SK-N-SH (cell line): ENCODE data around the gene FASTK. TPM values are rescaled to one million over a fixed set of nuclear protein-coding genes. Genes with fewer than 3 reads are reported as not detected.

Experiments
- CTCF ChIA-PET: fragments of 300-600, 350-600 bp; formaldehyde crosslinking; extraction: SDS; loops from one replicate; lab custom pipeline; 2021; lab: Yijun Ruan, JAX
- POLR2A ChIA-PET: fragments of 350-600 bp; sonication (Branson Sonifier 250); formaldehyde crosslinking; extraction: SDS; loops from one replicate; lab custom pipeline; 2020; ENCODE audit warnings: antibody characterized with exemption, inconsistent platforms; lab: Yijun Ruan, JAX
- DNase-seq: peaks from one replicate; pipeline ENCODE4 v3.0.0; 2012
- H2AFZ ChIP-seq: fragments of 200-600 bp; sonication (generic); 2 replicates; pipeline ENCODE4 v1.8.1; 2016; ENCODE audit warnings: antibody characterized with exemption, mild to moderate bottlenecking, low read depth
- H3F3A ChIP-seq: fragments of 200-600 bp; sonication (generic); replicated peaks from 2 replicates; pipeline ENCODE3; 2016; ENCODE audit warnings: antibody characterized with exemption, mild to moderate bottlenecking; ENCODE audit not compliant: insufficient read depth
- H3K27ac ChIP-seq, 2 experiments: fragments of 200-500 bp in 1 of 2; fragments of 200-600 bp in 1 of 2; sonication (Bioruptor generic) in 1 of 2; sonication (generic), shearing (Covaris generic) in 1 of 2; 2 replicates each; pipeline versions ENCODE4 v1.5.1 to v1.6.1; 2014 to 2016; ENCODE audit warnings: low read depth in 2 of 2, inconsistent platforms in 1 of 2, low read length in 1 of 2, mild to moderate bottlenecking in 1 of 2, mixed read lengths in 1 of 2
- H3K27me3 ChIP-seq: fragments of 200-600 bp; sonication (generic), shearing (Covaris generic); 2 replicates; pipeline ENCODE4 v1.6.1; 2016; ENCODE audit warnings: mixed run types; ENCODE audit not compliant: insufficient read depth
- H3K36me3 ChIP-seq, 2 experiments: fragments of 200-500 bp in 1 of 2; fragments of 200-600 bp in 1 of 2; sonication (Bioruptor generic) in 1 of 2; sonication (generic) in 1 of 2; replicated peaks in 1 of 2; 2 replicates each; pipeline versions ENCODE3 to v1.5.1; 2014 to 2016; ENCODE audit warnings: low read length in 1 of 2, mild to moderate bottlenecking in 1 of 2; ENCODE audit not compliant: insufficient read depth in 2 of 2, control insufficient read depth in 1 of 2
- H3K4me1 ChIP-seq, 2 experiments: fragments of 200-500 bp in 1 of 2; fragments of 200-600 bp in 1 of 2; sonication (Bioruptor generic) in 1 of 2; sonication (generic), shearing (Covaris generic) in 1 of 2; 2 replicates each; pipeline versions ENCODE4 v1.5.1 to v1.6.1; 2014 to 2016; ENCODE audit warnings: low read depth in 1 of 2, low read length in 1 of 2, mixed run types in 1 of 2; ENCODE audit not compliant: insufficient read depth in 2 of 2, control insufficient read depth in 1 of 2
- H3K4me2 ChIP-seq: fragments of 200-600 bp; sonication (generic), shearing (Covaris generic); 2 replicates; pipeline ENCODE4 v1.6.1; 2017; ENCODE audit warnings: mixed run types
- H3K4me3 ChIP-seq, 2 experiments: fragments of 200-500 bp in 1 of 2; fragments of 200-600 bp in 1 of 2; sonication (Bioruptor generic) in 1 of 2; sonication (generic), shearing (Covaris generic) in 1 of 2; 2 replicates each; pipeline versions ENCODE4 v1.5.1 to v1.8.1; 2014 to 2016; ENCODE audit warnings: low read depth in 2 of 2, inconsistent platforms in 1 of 2, low read length in 1 of 2, mild to moderate bottlenecking in 1 of 2, mixed read lengths in 1 of 2, moderate library complexity in 1 of 2
- H3K79me2 ChIP-seq: fragments of 200-600 bp; sonication (generic); 2 replicates; pipeline ENCODE4 v1.8.1; 2017; ENCODE audit warnings: mild to moderate bottlenecking; ENCODE audit not compliant: insufficient read depth
- H3K9ac ChIP-seq: fragments of 200-600 bp; sonication (generic); 2 replicates; pipeline ENCODE4 v1.6.1; 2017; ENCODE audit warnings: mixed run types
- H3K9me2 ChIP-seq: fragments of 200-600 bp; sonication (generic); 2 replicates; pipeline ENCODE4 v1.6.1; 2017; ENCODE audit warnings: mixed run types
- H3K9me3 ChIP-seq: fragments of 200-600 bp; sonication (generic); 2 replicates; pipeline ENCODE4 v1.6.1; 2017; ENCODE audit warnings: mixed run types, mild to moderate bottlenecking, moderate library complexity
- H4K20me1 ChIP-seq: fragments of 200-600 bp; sonication (generic); 2 replicates; pipeline ENCODE4 v1.6.1; 2017; ENCODE audit warnings: mild to moderate bottlenecking, mixed run types; ENCODE audit not compliant: insufficient read depth
- CHD2 ChIP-seq: fragments of 150-350 bp; IDR thresholded peaks from 2 replicates; pipeline ENCODE4 v1.6.1; 2018; ENCODE audit warnings: low read length; ENCODE audit not compliant: partially characterized antibody
- EZH2phosphoT487 ChIP-seq: fragments of 200-600 bp; sonication (generic); IDR thresholded peaks from 2 replicates; pipeline ENCODE4 v1.6.1; 2017; ENCODE audit warnings: low read depth, mixed run types, mild to moderate bottlenecking, antibody characterized with exemption, moderate library complexity, borderline replicate concordance
- FOSL2 ChIP-seq: IDR thresholded peaks from 2 replicates; pipeline ENCODE4 v1.4.0; 2012; ENCODE audit warnings: low read depth, mild to moderate bottlenecking, moderate library complexity, borderline replicate concordance
- FOXJ3 ChIP-seq: sonication (generic); formaldehyde crosslinking; IDR thresholded peaks from 2 replicates; pipeline ENCODE4 v1.5.1; 2020; ENCODE audit warnings: mild to moderate bottlenecking, missing genetic modification reagents
- FOXM1 ChIP-seq: IDR thresholded peaks from 2 replicates; pipeline ENCODE4 v1.4.0; 2012; ENCODE audit warnings: low read depth, mild to moderate bottlenecking
- GABPA ChIP-seq: IDR thresholded peaks from 2 replicates; pipeline ENCODE4 v1.4.0; 2012; ENCODE audit warnings: low read depth, mild to moderate bottlenecking
- GATA2 ChIP-seq: sonication (generic); formaldehyde crosslinking; IDR thresholded peaks from 2 replicates; pipeline ENCODE4 v1.5.0; 2020; ENCODE audit warnings: mild to moderate bottlenecking, missing genetic modification reagents
- JUND ChIP-seq: IDR thresholded peaks from 2 replicates; pipeline ENCODE4 v1.4.0; 2012
- MEF2A ChIP-seq: IDR thresholded peaks from 2 replicates; pipeline ENCODE4 v1.4.0; 2012; ENCODE audit warnings: low read depth, borderline replicate concordance
- POLR2AphosphoS5 ChIP-seq: IDR thresholded peaks from 2 replicates; pipeline ENCODE4 v1.6.1; 2012; ENCODE audit warnings: low read depth, low read length
- RFX5 ChIP-seq: IDR thresholded peaks from 2 replicates; pipeline ENCODE4 v1.6.1; 2012; ENCODE audit warnings: mild to moderate bottlenecking, improper control_type of control experiment, low read length
- RXRA ChIP-seq: IDR thresholded peaks from 2 replicates; pipeline ENCODE4 v1.4.0; 2012; ENCODE audit warnings: low read depth, mild to moderate bottlenecking, borderline replicate concordance
- SMC3 ChIP-seq: IDR thresholded peaks from 2 replicates; pipeline ENCODE4 v1.6.1; 2012; ENCODE audit warnings: low read depth, low read length, improper control_type of control experiment
- TEAD4 ChIP-seq: IDR thresholded peaks from 2 replicates; pipeline ENCODE4 v1.4.0; 2012; ENCODE audit warnings: mild to moderate bottlenecking, borderline replicate concordance; ENCODE audit not compliant: insufficient read depth
- WGBS: methylation state at CpG from one replicate; pipeline ENCODE4 v1.1.6; 2017; ENCODE audit warnings: low lambda C conversion rate; 5-methylcytosine and 5-hydroxymethylcytosine counted together
- polyA plus RNA-seq, 3 experiments: library from polyadenylated mRNA; depleted of rRNA; stranded (reverse); fragments of >200 nt; gene quantifications; 2 replicates each; pipeline ENCODE4 v1.2.3, GENCODE V29; 2012
- TF ChIP-seq, protein P1 (sequence below): IDR thresholded peaks from 2 replicates; pipeline ENCODE4 v1.4.0; 2012; ENCODE audit warnings: low read depth, borderline replicate concordance
- TF ChIP-seq, protein P2 (sequence below): fragments of 200-600 bp; sonication (generic); IDR thresholded peaks from 2 replicates; pipeline ENCODE4 v1.6.1; 2017; ENCODE audit warnings: antibody characterized with exemption, mild to moderate bottlenecking, moderate library complexity
- TF ChIP-seq, protein P3 (sequence below): IDR thresholded peaks from 2 replicates; pipeline ENCODE4 v1.6.1; 2012; ENCODE audit warnings: mild to moderate bottlenecking, low read depth, low read length, moderate library complexity
- TF ChIP-seq, protein P4 (sequence below): IDR thresholded peaks from 2 replicates; pipeline ENCODE4 v1.4.0; 2012; ENCODE audit warnings: low read depth, borderline replicate concordance
- TF ChIP-seq, protein P5 (sequence below): IDR thresholded peaks from 2 replicates; pipeline ENCODE4 v1.4.0; 2012; ENCODE audit warnings: low read depth

FASTK gene
- polyA plus RNA-seq, 1 of the 3 experiments (the other 2 are of a cell fraction) = 125 TPM

DNA sequence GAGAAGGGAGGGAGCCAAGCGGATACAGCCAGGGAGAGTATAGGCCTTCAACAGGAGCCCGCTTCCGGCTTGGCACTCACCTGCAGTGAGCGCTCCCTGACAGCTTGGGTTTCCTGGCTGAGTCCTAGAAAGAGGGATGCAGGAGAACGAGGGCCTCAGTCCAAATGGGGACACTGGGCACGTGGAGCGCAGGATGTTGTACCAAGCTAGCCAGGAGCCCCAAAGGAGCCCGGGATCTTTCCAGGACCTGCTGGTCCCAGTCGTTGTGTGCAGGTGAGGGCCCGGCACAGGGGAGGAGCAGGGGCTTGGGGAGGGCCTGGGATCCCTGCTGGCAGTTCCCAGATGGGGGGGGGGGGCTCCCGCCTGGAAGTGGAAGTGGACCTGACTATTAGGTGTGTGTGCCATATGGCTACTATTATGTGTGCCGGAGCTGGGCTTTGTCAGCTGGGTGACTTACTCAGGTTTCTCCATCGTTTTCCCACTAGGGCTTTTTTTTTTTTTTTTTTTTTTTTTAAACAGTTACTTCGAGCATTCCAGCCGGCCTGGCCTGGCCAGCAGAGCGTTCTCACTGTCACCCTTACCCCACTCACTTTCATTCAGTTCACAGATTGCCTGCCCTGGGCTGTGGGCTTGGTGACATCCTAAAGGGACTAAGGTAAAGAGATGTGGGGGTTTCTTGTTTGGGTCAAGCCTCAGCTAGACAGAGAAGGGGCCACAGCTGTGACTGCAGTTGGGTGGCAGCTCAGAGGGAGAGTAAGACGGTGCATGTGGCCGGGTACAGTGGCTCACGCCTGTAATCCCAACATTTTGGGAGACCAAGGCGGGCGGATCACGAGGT, 9.5 kb upstream of the FASTK start (continued):
- TF ChIP-seq, protein P1, sequence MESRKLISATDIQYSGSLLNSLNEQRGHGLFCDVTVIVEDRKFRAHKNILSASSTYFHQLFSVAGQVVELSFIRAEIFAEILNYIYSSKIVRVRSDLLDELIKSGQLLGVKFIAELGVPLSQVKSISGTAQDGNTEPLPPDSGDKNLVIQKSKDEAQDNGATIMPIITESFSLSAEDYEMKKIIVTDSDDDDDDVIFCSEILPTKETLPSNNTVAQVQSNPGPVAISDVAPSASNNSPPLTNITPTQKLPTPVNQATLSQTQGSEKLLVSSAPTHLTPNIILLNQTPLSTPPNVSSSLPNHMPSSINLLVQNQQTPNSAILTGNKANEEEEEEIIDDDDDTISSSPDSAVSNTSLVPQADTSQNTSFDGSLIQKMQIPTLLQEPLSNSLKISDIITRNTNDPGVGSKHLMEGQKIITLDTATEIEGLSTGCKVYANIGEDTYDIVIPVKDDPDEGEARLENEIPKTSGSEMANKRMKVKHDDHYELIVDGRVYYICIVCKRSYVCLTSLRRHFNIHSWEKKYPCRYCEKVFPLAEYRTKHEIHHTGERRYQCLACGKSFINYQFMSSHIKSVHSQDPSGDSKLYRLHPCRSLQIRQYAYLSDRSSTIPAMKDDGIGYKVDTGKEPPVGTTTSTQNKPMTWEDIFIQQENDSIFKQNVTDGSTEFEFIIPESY = no peak
- TF ChIP-seq MEF2A = no peak
- TF ChIP-seq, protein P2, sequence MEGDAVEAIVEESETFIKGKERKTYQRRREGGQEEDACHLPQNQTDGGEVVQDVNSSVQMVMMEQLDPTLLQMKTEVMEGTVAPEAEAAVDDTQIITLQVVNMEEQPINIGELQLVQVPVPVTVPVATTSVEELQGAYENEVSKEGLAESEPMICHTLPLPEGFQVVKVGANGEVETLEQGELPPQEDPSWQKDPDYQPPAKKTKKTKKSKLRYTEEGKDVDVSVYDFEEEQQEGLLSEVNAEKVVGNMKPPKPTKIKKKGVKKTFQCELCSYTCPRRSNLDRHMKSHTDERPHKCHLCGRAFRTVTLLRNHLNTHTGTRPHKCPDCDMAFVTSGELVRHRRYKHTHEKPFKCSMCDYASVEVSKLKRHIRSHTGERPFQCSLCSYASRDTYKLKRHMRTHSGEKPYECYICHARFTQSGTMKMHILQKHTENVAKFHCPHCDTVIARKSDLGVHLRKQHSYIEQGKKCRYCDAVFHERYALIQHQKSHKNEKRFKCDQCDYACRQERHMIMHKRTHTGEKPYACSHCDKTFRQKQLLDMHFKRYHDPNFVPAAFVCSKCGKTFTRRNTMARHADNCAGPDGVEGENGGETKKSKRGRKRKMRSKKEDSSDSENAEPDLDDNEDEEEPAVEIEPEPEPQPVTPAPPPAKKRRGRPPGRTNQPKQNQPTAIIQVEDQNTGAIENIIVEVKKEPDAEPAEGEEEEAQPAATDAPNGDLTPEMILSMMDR = no peak
- TF ChIP-seq EZH2phosphoT487 = no peak
- no peak for TF ChIP-seq CHD2
- no peak for TF ChIP-seq SMC3
- no peak for TF ChIP-seq RFX5
- TF ChIP-seq RXRA = no peak

DNA sequence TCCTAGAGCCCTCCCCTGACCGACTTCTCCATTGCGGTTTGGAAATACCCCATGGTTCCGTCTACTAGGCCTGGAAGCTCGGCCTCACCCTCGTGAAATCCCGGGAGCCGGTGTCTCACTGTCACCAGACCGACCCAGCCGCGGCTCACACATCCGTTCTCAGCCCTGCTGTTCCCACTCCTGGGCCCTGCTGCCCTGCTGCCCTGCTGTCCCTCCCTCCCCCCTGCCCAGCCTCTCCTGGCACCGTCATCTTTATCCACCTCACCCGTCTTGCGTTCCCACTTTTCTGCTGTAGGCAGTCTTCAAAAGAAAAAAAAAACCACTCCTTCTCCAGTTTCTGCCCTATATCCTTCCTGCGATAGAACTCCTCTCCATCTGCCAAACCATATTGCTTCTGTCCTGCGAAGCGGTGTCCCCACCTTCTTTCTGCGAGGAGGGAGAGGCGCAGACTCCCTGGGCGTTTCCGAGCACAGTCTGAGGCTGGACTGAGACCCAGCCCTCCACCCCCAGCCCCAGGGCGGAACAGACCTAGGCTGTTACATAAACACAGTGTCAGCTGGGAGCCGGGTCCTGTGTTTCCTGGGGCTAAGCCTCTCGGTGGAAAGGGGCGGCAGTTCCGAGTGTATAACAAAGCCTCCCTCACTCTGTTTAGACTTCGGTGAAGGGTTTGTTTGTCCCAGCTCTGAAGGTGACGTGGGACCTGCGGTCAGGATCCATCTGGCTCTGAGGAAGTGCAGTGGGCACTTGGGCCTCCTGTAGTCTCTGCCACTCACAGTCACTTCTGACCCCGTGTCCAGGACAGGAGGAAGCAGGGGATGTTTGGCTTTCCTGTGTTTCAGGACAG, 8.5 kb upstream of the FASTK start:
- no peak overlapping the region for H2AFZ ChIP-seq
- H3K9ac ChIP-seq = peak overlapping the region; percentile 88; the same call in 1 of the 2 replicates
- peaks cover 21 to 33% of the 10 kb centered on the region in 2 experiments for H3K4me1 ChIP-seq
- no peaks in the 10 kb centered on the region for H3K27me3 ChIP-seq
- peaks cover 16% of the 10 kb centered on the region for H3F3A ChIP-seq
- ChIA-PET CTCF (interaction anchor here (0.7 to 21.3 kb wide), 12 partner anchors 20 to 191 kb away, joined by 3 to 474 read pairs (median 4); no protein-coding TSS in a partner anchor), POLR2A (interaction anchor here (0.6 kb wide), 1 partner anchor 74 kb away, joined by 3 read pairs; no protein-coding TSS in a partner anchor)
- H3K9me2 ChIP-seq = no peaks in the 10 kb centered on the region
- peaks cover 67% of the 10 kb centered on the region for H4K20me1 ChIP-seq
- peak overlapping the region; percentile 90 to 100; a peak in 2 of 4 replicates for H3K4me3 ChIP-seq
- peaks cover 74% of the 10 kb centered on the region for H3K79me2 ChIP-seq
- H3K36me3 ChIP-seq = peaks cover 0 to 11% of the 10 kb centered on the region in 2 experiments
- peak overlapping the region; percentile 99 for H3K4me2 ChIP-seq
- peak overlapping the region; percentile 5 to 58; a peak in 2 of 4 replicates for H3K27ac ChIP-seq
- H3K9me3 ChIP-seq = no peaks in the 10 kb centered on the region
- 75% methylated on average over 30 of the region's 30 CpGs for WGBS
- DNase-seq = no peak
- TF ChIP-seq GATA2 (no peak), TEAD4 (no peak), FOXM1 (no peak), FOSL2 (no peak), FOXJ3 (CRISPR knock-in tag) (no peak), GABPA (no peak), RFX5 (no peak), JUND (no peak), POLR2AphosphoS5 (no peak)
- TF ChIP-seq, protein P3, sequence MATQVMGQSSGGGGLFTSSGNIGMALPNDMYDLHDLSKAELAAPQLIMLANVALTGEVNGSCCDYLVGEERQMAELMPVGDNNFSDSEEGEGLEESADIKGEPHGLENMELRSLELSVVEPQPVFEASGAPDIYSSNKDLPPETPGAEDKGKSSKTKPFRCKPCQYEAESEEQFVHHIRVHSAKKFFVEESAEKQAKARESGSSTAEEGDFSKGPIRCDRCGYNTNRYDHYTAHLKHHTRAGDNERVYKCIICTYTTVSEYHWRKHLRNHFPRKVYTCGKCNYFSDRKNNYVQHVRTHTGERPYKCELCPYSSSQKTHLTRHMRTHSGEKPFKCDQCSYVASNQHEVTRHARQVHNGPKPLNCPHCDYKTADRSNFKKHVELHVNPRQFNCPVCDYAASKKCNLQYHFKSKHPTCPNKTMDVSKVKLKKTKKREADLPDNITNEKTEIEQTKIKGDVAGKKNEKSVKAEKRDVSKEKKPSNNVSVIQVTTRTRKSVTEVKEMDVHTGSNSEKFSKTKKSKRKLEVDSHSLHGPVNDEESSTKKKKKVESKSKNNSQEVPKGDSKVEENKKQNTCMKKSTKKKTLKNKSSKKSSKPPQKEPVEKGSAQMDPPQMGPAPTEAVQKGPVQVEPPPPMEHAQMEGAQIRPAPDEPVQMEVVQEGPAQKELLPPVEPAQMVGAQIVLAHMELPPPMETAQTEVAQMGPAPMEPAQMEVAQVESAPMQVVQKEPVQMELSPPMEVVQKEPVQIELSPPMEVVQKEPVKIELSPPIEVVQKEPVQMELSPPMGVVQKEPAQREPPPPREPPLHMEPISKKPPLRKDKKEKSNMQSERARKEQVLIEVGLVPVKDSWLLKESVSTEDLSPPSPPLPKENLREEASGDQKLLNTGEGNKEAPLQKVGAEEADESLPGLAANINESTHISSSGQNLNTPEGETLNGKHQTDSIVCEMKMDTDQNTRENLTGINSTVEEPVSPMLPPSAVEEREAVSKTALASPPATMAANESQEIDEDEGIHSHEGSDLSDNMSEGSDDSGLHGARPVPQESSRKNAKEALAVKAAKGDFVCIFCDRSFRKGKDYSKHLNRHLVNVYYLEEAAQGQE = no peak
- TF ChIP-seq, protein P4, sequence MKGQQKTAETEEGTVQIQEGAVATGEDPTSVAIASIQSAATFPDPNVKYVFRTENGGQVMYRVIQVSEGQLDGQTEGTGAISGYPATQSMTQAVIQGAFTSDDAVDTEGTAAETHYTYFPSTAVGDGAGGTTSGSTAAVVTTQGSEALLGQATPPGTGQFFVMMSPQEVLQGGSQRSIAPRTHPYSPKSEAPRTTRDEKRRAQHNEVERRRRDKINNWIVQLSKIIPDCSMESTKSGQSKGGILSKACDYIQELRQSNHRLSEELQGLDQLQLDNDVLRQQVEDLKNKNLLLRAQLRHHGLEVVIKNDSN = no peak
- TF ChIP-seq, protein P5, sequence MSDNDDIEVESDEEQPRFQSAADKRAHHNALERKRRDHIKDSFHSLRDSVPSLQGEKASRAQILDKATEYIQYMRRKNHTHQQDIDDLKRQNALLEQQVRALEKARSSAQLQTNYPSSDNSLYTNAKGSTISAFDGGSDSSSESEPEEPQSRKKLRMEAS = no peak
